Brain microvascular endothelial cell (primary cell): Measurements from ENCODE around the gene PDXP.

Experiments
- DNase-seq: peaks from one replicate; pipeline ENCODE4 v3.0.0-alpha.2; 2020
- H3K27ac ChIP-seq: fragments of 250-450 bp; sonication (Bioruptor Pico); 2 replicates; pipeline ENCODE4 v1.5.1; 2020; ENCODE audit warnings: mild to moderate bottlenecking, moderate library complexity
- H3K27me3 ChIP-seq: fragments of 250-450 bp; sonication (Bioruptor Pico); replicated peaks from 2 replicates; pipeline ENCODE4 v1.5.1; 2020; ENCODE audit warnings: mild to moderate bottlenecking
- H3K36me3 ChIP-seq: fragments of 250-450 bp; sonication (Bioruptor Pico); replicated peaks from 2 replicates; pipeline ENCODE4 v1.5.1; 2020; ENCODE audit warnings: mild to moderate bottlenecking
- H3K4me3 ChIP-seq: 2 replicates; pipeline ENCODE4 v1.5.1; 2011; ENCODE audit warnings: low read depth, mild to moderate bottlenecking, control low read depth, low read length, moderate library complexity
- in situ Hi-C: cut with HindIII; loops from 2 replicates; pipeline ENCODE4 v1.10.0; 2017; ENCODE audit warnings: low sequenced_read_pairs, low pct_ligation_motif_present
- TF ChIP-seq, protein P1 (sequence below): IDR thresholded peaks from 2 replicates; pipeline ENCODE4 v1.5.1; 2011; ENCODE audit warnings: low read depth, mild to moderate bottlenecking, moderate library complexity, low read length, control low read depth, inconsistent platforms; ENCODE audit errors: missing control alignments

PDXP gene

DNA sequence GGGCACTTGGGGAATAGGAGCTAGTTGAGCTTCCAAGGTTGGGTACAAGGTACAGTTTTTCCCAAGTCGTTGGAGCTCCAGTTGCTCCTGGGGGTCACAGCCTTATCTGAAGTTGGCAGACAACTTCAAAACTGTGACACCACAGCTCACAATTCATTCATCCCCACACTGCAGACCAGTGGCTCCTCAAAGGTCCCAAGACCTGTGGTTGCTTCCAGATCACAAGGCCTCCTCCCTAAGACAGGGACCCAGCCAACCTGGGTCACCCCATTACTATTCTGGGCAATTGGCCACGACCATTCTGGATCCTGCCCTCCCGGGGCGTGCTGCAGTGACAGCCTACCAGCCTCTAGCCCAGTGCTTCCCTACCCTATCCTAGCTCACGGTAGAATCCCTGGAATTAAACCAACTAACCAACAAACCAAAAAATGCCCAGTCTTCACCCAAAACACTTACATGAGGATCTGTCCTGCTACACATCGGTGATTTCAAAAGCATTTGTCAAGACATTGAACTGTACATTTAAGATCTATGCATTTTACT lies 862 bp upstream of the PDXP start:
- in situ Hi-C loops = no loop called here
- H3K27me3 ChIP-seq = no peaks in the 10 kb centered on the region
- H3K36me3 ChIP-seq = peaks cover 11% of the 10 kb centered on the region
- DNase-seq = no peak
- TF ChIP-seq, protein P1, sequence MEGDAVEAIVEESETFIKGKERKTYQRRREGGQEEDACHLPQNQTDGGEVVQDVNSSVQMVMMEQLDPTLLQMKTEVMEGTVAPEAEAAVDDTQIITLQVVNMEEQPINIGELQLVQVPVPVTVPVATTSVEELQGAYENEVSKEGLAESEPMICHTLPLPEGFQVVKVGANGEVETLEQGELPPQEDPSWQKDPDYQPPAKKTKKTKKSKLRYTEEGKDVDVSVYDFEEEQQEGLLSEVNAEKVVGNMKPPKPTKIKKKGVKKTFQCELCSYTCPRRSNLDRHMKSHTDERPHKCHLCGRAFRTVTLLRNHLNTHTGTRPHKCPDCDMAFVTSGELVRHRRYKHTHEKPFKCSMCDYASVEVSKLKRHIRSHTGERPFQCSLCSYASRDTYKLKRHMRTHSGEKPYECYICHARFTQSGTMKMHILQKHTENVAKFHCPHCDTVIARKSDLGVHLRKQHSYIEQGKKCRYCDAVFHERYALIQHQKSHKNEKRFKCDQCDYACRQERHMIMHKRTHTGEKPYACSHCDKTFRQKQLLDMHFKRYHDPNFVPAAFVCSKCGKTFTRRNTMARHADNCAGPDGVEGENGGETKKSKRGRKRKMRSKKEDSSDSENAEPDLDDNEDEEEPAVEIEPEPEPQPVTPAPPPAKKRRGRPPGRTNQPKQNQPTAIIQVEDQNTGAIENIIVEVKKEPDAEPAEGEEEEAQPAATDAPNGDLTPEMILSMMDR = no peak
- H3K27ac ChIP-seq = peak overlapping the region; percentile 46
- peak overlapping the region; percentile 62 for H3K4me3 ChIP-seq

- in situ Hi-C loops = no loop called here
- TF ChIP-seq, protein P1 = no peak
- DNase-seq = no peak
- Histone ChIP-seq H3K27me3 (no peaks in the 10 kb centered on the region), H3K4me3 (peak overlapping the region; percentile 71), H3K36me3 (no peaks in the 10 kb centered on the region), H3K27ac (no peak overlapping the region)
These were observed 758 bp downstream of the PDXP start for GRCh38 chr22:37659066-37659896.

DNA sequence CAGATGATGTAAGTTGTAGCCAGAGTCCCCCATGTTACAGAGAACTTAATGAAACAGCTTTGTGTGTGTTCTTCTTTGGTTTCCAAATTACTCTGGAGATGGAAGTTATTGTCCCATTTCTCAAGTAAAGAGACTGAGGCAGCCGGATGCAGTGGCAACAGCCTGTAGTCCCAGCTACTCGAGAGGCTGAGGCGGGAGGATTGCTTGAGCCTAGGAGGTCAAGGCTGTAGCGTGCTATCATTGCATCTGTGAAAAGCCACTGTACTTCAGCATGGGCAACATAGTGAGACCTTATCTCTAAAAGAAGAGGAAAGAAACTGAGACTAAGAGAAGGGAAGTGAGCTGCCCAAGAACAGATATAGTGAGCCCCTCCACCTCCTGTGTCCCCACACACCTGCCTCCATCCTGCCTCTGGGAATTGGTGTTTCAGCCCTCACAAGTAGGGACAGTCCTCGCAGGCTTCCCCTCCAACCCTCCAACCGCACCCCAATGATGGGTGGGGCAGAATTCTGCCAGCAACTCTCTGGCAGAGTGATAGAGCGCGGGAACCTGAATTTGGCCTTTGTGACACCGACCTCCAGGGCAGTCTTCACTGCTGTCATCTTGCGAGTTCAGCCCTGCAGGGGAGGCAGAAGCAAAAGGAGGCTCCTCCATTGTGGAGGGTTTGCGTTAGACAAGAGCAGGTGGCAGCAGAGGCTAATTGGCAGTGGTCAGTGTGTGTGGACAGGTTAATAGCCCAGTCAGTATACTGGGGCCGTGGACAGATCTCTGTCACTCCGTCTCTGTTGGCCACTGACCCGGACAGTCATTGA lies 1.6 kb downstream of the PDXP start:
- peak overlapping the region; percentile 71 for H3K4me3 ChIP-seq
- no peak for DNase-seq
- H3K27ac ChIP-seq = no peak overlapping the region
- no peaks in the 10 kb centered on the region for H3K27me3 ChIP-seq
- in situ Hi-C loops = no loop called here
- TF ChIP-seq, protein P1 = no peak
- no peaks in the 10 kb centered on the region for H3K36me3 ChIP-seq

DNA sequence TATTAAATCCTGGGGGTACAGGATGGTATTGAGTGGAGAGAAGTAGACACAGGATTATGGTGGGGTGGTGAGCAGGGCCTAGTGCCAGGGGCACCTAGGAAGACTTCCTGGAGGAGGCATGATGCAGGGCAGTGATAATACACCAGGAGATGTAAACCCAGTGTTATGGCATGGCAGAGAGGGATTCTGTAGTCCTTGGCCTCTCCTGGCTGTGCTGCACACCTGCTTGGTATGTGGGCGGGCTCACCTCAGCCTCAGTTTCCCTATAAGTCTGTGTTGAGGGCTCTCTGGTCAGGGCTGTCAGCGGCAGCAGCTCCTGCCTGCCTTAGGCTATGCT lies 2.2 kb downstream of the PDXP start:
- no peak for DNase-seq
- H3K27me3 ChIP-seq = no peaks in the 10 kb centered on the region
- H3K27ac ChIP-seq = no peak overlapping the region
- no peak overlapping the region for H3K4me3 ChIP-seq
- peaks cover 2% of the 10 kb centered on the region for H3K36me3 ChIP-seq
- TF ChIP-seq, protein P1 = no peak
- in situ Hi-C loops = no loop called here

- in situ Hi-C loops = no loop called here
- Histone ChIP-seq H3K27ac (peak overlapping the region; percentile 61), H3K4me3 (peak overlapping the region; percentile 15), H3K27me3 (no peaks in the 10 kb centered on the region), H3K36me3 (peaks cover 4% of the 10 kb centered on the region)
- TF ChIP-seq, protein P1 = peak; percentile 77
- DNase-seq = peak; percentile 60
These were observed 2.8 kb downstream of the PDXP start for GRCh38 chr22:37661160-37661924.
